GM12891 (cell line): ENCODE data around the gene FAM180A.

Experiments used
- PAX5 ChIP-seq: IDR thresholded peaks from 2 replicates; pipeline ENCODE4 v1.6.1; 2011; ENCODE audit warnings: low read length, moderate library complexity, mild to moderate bottlenecking; ENCODE audit not compliant: insufficient read depth, severe bottlenecking
- POLR2A ChIP-seq: IDR thresholded peaks from 2 replicates; pipeline ENCODE4 v1.6.1; 2011; ENCODE audit warnings: low read depth, low read length, control low read depth
- POLR2AphosphoS5 ChIP-seq: IDR thresholded peaks from 2 replicates; pipeline ENCODE4 v1.6.1; 2011; ENCODE audit warnings: low read depth, low read length, control low read depth
- SPI1 ChIP-seq: IDR thresholded peaks from 2 replicates; pipeline ENCODE4 v1.6.1; 2011; ENCODE audit warnings: low read depth, low read length, control low read depth
- TAF1 ChIP-seq: IDR thresholded peaks from 2 replicates; pipeline ENCODE4 v1.6.1; 2011; ENCODE audit warnings: low read depth, low read length, control low read depth

DNA sequence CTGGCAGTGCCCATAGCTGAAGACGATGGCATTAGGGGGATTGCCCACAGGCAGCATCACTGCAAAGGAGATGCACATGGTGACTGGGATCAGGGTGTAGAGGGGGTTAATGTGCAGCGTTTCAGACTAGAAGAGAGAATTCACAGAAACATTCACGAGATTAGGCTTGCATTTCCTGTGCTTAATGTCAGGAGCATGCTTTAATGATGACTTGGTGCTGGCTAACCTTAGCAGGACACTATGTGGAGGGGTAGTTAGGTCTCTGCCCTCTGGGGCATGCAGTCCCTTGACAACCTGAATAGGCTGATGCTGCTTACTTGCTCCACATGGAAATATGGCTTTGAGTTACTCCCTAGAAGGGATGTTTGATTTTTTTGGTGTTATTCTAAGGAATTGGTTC lies 64.5 kb downstream of the FAM180A start:
- no peak for TF ChIP-seq POLR2A
- no peak for TF ChIP-seq POLR2AphosphoS5
- TF ChIP-seq SPI1, result no peak
- no peak for TF ChIP-seq TAF1
- no peak for TF ChIP-seq PAX5
